Measurements from ENCODE around the gene BBLN.
"Not testable (repeated sequence)": the region's sequence is repeated elsewhere in the genome, so short reads cannot be mapped to it uniquely, and the experiment has no call there.

The BBLN gene

DNA sequence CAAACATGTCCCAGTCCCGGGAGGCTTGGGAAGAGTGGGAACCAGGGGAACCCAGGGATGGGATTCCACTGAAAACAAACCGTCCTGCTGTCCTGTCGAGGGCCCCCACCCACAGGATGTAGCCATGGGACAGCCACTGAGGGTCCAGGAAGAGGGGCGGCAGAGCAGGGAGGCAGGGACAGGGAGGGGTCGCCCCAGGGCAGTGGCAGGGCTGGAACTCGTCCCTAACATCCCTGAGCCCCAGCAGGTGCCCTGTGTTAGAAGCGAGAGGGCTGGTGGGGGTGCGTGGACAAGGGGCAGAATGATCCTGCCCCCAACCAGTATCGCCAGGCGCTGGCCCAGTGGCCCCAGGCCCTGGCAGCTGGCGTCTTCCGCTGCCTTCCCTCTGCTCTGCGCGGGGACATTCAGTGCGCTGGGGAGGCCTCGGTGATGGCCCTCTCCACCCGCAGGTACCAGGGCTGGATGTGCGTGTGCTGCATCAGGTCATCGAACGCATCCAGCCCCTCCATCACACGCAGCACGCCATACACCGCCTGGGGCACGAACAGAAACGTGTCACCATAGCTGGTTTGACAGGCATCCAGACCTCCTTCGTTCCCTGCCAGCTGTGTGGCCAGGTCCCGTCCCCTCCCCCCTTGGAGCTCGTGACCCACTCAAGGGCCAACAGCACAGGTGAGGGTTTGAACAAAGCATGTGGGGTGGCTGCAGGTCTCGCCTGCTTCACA, 39.2 kb upstream of the BBLN start:
- Histone ChIP-seq H3K9ac (ENCODE audit: low read depth, low read length) (no peak overlapping the region), H3K36me3 (ENCODE audit: insufficient read depth, low read length) (peaks cover 3% of the 10 kb centered on the region; the same call in 1 of the 2 replicates), H3K9me3 (ENCODE audit: control insufficient read depth, insufficient read depth, low read length) (no peaks in the 10 kb centered on the region), H3K4me1 (ENCODE audit: insufficient read depth, low read length) (peaks cover 7% of the 10 kb centered on the region)

DNA sequence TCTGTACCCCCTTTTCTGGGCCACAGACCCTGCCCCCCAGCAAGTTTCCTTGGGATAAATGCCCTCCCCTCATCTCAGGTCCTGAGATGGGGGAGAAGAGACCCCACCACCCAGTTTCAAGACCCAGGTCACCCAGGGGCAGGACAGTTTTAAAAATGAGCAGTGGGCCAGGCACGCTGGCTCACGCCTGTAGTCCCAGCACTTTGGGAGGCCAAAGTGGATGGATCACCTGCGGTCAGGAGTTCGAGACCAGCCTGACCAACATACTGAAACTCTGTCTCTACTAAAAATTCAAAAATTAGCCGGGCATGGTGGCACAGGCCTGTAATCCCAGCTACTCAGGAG, 38.6 kb upstream of the BBLN start:
- no peak overlapping the region for H3K9ac ChIP-seq (ENCODE audit: low read depth, low read length)
- no peaks in the 10 kb centered on the region for H3K9me3 ChIP-seq (ENCODE audit: control insufficient read depth, insufficient read depth, low read length)
- H3K4me1 ChIP-seq (ENCODE audit: insufficient read depth, low read length): peaks cover 11% of the 10 kb centered on the region
- H3K36me3 ChIP-seq (ENCODE audit: insufficient read depth, low read length): peaks cover 3% of the 10 kb centered on the region; the same call in 1 of the 2 replicates

DNA sequence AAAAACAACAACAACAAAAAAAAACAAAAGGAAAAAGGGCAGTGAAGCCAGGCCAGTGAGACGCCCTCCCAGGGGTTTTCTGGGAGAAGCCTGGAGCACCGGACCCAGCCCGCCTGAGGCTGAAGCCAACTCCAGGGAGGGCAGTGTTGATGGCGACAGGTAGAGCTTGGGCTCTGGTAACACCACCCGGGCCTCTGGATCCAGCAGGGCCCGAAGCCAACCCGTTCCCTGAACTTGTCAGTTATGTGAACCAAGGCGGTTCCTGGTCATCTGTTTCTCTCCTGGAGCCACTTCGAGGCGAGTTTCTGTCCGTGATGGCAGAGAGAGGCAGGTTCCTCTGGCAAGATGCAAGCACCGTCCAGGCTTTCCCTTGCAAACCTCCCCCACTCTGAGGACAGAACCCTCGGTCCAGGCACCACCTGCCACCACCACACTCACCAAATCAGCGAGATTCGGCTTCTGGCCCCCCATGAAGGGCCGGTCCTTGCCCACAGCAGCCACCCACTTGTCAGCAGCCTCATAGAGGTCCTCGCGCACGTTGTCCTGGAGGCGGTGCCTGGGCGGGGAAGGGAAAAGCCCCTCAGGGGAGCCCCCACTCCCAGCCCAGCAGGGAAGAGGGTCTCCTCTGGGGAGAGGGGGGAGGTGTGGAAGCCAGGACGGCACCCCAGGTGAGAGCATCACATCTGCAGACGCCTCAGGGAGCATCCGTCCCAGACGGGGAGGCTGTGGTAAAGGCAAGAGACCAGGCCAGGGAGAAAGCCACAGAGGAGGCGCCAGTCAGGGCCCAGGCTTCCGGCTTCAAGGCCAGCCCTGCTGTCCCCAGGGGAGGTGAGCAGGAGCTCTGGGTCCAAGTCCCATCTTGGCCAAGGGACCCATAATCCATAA, 37.9 kb upstream of the BBLN start:
- Histone ChIP-seq H3K9ac (ENCODE audit: low read depth, low read length) (no peak overlapping the region), H3K4me1 (ENCODE audit: insufficient read depth, low read length) (peaks cover 11% of the 10 kb centered on the region), H3K36me3 (ENCODE audit: insufficient read depth, low read length) (peaks cover 3% of the 10 kb centered on the region; the same call in 1 of the 2 replicates), H3K9me3 (ENCODE audit: control insufficient read depth, insufficient read depth, low read length) (no peaks in the 10 kb centered on the region)

DNA sequence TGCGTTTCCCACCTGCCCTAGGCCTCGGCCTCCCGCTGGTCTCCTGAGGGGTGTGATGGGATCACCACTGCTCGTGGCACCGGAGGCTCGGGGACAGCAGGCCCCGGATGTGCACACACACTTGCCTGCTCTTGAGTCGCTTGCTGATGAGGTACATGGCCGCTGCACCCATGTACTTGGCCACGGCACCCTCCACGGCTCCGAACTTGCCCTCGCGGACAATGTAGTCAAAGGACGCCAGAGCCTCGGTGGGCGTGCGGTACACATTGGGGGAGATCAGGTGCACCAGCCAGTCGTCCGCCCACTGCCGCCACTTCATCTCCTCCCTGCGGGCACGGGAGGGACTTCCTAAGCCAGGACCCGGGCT, 37.3 kb upstream of the BBLN start:
- Histone ChIP-seq H3K9me3 (ENCODE audit: control insufficient read depth, insufficient read depth, low read length) (no peaks in the 10 kb centered on the region), H3K36me3 (ENCODE audit: insufficient read depth, low read length) (peaks cover 3% of the 10 kb centered on the region; the same call in 1 of the 2 replicates), H3K4me1 (ENCODE audit: insufficient read depth, low read length) (peaks cover 11% of the 10 kb centered on the region), H3K9ac (ENCODE audit: low read depth, low read length) (no peak overlapping the region)

DNA sequence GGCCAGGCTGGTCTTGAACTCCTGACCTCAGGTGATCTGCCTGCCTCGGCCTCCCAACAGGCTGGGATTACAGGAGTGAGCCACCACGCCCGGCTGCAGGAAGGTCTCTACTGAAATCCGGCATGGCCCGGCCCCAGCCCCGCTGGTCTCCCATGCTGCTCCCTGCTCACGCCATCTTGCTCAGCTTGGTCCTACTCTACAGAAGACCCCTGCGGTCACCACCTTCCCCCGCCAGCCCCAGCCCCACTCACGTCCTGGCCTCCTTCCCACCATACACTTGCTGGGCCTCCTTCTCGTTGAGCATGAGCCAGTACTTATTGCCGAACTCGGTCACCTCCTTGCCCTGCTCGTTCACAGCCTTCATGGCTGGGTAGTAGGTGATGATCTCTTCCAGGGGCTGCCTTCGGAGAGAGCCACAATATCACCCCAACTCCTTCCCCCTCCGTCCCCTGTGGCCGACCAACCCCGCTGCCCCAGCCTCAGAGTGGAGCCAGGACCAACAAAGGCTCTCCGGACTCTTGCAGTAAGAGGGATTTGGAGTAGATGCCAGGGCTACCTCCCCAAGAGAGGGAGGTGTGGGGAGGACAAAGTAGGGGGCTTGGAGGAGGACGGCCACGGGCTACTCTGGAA, 36.5 kb upstream of the BBLN start:
- H3K9me3 ChIP-seq (ENCODE audit: control insufficient read depth, insufficient read depth, low read length): no peaks in the 10 kb centered on the region
- H3K4me1 ChIP-seq (ENCODE audit: insufficient read depth, low read length): peaks cover 6% of the 10 kb centered on the region
- H3K36me3 ChIP-seq (ENCODE audit: insufficient read depth, low read length): peaks cover 3% of the 10 kb centered on the region; the same call in 1 of the 2 replicates
- H3K9ac ChIP-seq (ENCODE audit: low read depth, low read length): no peak overlapping the region

DNA sequence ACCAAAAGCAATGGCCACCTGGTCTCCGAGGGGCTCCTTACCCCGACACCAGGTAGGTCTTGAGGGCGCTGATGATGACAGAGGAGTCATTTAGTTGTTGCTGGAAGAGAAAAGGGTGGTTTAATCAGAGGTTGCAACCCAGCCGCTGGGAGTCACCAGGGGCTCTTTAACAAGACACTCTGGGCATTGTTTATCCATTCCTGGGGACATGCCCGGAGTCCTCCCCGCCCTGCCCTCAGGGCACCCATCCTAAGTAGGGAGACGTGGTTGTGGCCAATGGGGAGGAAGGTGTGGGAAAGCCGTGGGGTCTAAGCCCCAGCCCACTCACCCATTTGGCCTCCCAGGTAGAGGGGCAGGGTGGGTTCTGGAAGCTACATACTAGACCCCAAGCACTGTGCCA, 35.6 kb upstream of the BBLN start:
- H3K36me3 ChIP-seq (ENCODE audit: insufficient read depth, low read length): peaks cover 3% of the 10 kb centered on the region; the same call in 1 of the 2 replicates
- H3K9ac ChIP-seq (ENCODE audit: low read depth, low read length): no peak overlapping the region
- H3K4me1 ChIP-seq (ENCODE audit: insufficient read depth, low read length): peaks cover 6% of the 10 kb centered on the region

DNA sequence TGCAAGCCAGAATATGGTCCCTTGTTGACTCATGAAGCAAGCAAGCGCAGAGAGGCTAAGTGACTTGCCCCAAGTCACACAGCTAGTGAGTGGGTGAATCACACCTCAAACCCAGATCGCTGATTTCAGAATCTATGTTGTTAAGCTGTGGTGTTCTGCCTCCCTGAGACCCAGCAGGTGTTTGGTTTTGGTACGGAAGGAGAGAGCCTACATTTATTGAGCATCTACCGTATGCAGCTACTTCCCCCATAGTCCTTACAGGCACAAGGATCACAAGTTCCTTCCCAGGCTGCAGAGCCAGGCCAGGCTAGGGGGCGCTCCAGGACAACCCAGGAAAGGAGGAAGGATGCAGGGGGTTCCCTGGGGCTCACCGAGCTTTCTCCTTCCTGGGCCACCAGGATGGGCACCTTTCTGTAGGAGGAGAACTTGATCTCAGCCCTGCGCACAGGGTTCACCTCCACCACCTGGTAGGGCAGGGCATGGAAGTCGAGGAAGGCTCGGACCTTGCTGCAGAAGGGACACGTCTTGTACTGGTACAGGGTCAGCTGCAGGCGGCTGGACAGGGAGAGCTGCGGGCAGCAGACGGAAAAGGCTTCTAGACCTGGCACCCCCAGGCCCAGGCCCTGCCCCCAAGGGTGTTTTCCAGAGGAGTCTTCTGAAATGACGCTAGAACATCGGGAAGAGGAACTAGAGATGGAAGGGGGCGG, 35.0 kb upstream of the BBLN start:
- no peak overlapping the region for H3K9ac ChIP-seq (ENCODE audit: low read depth, low read length)
- H3K36me3 ChIP-seq (ENCODE audit: insufficient read depth, low read length): peaks cover 3% of the 10 kb centered on the region; the same call in 1 of the 2 replicates
- H3K4me1 ChIP-seq (ENCODE audit: insufficient read depth, low read length): peaks cover 6% of the 10 kb centered on the region
- H3K9me3 ChIP-seq (ENCODE audit: control insufficient read depth, insufficient read depth, low read length): no peaks in the 10 kb centered on the region; the same call in 1 of the 2 replicates

More for the DNA sequence above, 35.6 kb upstream of the BBLN start:
- no peaks in the 10 kb centered on the region; the same call in 1 of the 2 replicates for H3K9me3 ChIP-seq (ENCODE audit: control insufficient read depth, insufficient read depth, low read length)

DNA sequence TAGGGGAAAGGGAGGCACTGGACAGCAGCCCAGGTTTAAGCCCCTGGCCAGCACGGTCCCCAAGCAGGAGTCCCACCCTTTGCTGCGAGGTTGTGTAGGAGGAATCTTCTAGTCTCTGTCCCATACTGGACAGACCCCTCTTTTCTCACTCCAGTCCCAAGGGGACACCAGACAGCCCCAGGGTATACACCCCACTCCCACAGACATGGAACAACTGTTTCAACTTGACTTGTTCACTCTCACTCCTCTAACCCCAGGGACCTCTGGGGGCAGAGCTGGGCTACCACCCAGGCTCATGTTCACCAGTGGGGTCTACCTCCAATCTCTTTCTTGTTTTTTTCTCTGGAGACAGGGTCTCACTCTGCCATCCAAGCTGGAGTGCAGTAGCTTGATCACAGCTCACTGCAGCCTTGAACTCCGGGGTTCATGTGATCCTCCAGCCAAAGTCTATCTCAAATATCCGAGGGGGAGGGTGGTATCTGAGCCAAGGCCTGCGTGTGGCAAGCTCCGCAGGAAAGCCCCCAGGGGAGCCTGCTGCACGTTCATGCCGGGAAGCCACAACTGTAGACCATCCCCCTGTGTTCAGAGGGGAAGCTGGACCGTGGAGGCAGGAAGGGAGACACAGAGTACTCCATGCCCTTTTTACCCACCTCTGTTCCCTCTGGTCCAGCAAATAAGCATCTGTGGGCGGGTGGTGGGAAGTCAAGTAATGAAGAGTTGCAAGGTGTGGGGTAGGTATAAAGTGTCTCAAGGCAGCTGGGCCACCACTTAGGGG, 34.3 kb upstream of the BBLN start:
- peaks cover 6% of the 10 kb centered on the region for H3K4me1 ChIP-seq (ENCODE audit: insufficient read depth, low read length)
- no peak overlapping the region for H3K9ac ChIP-seq (ENCODE audit: low read depth, low read length)
- peaks cover 3% of the 10 kb centered on the region; the same call in 1 of the 2 replicates for H3K36me3 ChIP-seq (ENCODE audit: insufficient read depth, low read length)
- no peaks in the 10 kb centered on the region; the same call in 1 of the 2 replicates for H3K9me3 ChIP-seq (ENCODE audit: control insufficient read depth, insufficient read depth, low read length)

DNA sequence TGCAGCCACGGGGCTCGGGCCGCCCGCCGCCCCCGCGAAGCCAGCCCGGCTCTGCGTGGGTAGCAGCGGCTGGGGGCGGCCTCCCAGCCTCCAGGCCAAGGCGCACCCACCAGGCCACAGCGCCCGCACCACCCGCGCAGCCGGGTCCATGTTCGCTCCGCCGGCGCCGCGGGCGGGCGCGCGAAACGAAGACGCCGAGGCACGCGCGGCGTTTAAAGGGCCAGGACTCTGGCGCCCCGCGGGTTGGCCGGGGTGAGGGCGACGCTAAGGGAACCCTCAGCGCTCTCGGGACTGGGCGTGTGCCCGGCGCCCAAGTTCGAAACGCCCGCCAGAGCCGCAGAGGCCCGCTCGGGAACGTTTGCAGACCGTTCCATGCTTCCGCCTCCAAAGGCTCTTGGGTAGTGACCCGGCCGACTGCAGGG, 32.5 kb upstream of the BBLN start, which contains the start of gene PTGES2:
Gene PTGES2 (minus strand): TSS at position 162 of the 422 bp plus-strand sequence. CDS start 12 bp downstream, at position 150.
- Histone ChIP-seq H3K36me3 (ENCODE audit: insufficient read depth, low read length) (peaks cover 3% of the 10 kb centered on the region; the same call in 1 of the 2 replicates), H3K9me3 (ENCODE audit: control insufficient read depth, insufficient read depth, low read length) (no peaks in the 10 kb centered on the region; the same call in 1 of the 2 replicates), H3K9ac (ENCODE audit: low read depth, low read length) (peak within 1 kb of the TSS; percentile 92), H3K4me1 (ENCODE audit: insufficient read depth, low read length) (peaks cover 6% of the 10 kb centered on the region)

DNA sequence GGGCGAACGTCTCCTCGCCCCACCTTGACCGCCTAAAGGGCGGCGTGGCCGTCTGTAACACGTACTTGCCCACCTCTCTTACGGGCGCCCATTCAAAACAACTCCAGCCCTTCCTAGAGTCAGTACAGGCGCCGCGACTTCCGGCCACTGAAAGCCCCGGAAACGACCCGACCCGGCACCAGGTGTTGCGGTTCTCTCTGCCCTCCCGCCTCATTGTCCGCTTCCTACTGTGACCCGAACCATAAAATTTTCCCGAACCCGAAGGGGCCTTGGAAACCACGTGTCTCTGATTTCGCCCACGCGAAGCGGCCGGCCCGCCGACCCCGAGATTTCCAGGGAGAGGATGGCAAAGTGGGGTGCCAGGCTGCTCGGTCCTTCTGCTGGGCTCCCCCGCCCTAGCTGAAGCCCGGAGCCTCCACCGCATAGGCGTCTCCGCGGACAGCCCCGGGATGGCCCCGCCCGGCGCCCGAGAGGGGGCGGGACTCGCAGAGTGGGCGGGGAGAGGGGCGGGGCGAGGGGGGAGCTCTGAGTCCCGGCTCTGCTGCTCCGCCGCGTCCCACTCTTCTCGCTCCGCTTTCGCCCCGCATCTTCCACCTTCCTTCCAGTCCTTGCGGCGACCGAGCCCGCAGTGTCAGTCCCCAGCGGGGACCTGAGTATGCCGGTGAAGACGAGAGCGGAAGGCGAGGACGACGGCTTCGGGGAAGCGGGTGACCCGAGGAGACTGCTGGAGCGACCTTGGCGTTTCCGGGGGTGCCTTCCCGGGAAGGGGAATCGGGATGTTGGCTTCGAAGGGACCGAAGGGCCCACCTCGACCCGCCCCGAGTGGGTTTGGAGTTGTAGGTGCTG, 31.9 kb upstream of the BBLN start:
- H3K4me1 ChIP-seq (ENCODE audit: insufficient read depth, low read length): peaks cover 6% of the 10 kb centered on the region
- H3K36me3 ChIP-seq (ENCODE audit: insufficient read depth, low read length): peaks cover 3% of the 10 kb centered on the region; the same call in 1 of the 2 replicates
- no peaks in the 10 kb centered on the region; the same call in 1 of the 2 replicates for H3K9me3 ChIP-seq (ENCODE audit: control insufficient read depth, insufficient read depth, low read length)
- peak overlapping the region; percentile 92 for H3K9ac ChIP-seq (ENCODE audit: low read depth, low read length)

DNA sequence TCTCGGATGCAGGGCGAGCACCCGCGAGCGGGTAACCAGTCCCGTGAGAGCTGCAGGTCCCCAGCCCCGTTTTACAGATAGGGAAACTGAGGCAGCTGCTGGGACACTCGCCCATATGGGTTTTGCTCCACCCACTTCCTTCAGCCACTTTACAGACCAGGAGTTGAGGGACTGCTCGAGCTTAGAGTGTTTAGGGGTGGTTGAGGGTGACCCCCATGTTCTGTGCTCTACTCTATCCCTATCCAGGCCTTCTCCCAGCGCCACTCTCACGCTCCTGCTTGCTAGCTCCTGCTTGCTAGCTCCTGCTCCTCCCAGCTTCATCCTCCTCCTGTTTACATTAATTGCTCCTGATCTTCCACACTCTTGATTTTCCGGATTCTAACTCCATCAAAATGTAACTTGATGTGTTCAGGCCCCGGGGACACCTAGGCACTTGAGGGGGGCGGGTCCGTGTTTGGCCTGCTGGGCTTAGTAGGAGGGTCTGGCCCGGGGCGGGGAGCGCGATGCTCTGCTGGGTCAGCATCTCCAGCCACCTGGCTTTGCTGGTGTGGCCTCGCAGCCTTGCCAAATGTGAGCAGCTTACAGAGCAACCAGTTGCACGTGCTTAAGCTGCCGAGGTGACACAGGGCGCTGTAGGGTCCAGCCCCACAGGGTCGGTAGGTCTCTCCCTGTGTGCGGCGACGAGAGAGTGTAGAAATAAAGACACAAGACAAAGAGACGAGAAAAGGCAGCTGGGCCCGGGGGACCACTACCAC, 31.1 kb upstream of the BBLN start:
- Histone ChIP-seq H3K9me3 (ENCODE audit: control insufficient read depth, insufficient read depth, low read length) (no peaks in the 10 kb centered on the region; the same call in 1 of the 2 replicates), H3K9ac (ENCODE audit: low read depth, low read length) (peak overlapping the region; percentile 92), H3K4me1 (ENCODE audit: insufficient read depth, low read length) (peaks cover 6% of the 10 kb centered on the region), H3K36me3 (ENCODE audit: insufficient read depth, low read length) (peaks cover 3% of the 10 kb centered on the region; the same call in 1 of the 2 replicates)

DNA sequence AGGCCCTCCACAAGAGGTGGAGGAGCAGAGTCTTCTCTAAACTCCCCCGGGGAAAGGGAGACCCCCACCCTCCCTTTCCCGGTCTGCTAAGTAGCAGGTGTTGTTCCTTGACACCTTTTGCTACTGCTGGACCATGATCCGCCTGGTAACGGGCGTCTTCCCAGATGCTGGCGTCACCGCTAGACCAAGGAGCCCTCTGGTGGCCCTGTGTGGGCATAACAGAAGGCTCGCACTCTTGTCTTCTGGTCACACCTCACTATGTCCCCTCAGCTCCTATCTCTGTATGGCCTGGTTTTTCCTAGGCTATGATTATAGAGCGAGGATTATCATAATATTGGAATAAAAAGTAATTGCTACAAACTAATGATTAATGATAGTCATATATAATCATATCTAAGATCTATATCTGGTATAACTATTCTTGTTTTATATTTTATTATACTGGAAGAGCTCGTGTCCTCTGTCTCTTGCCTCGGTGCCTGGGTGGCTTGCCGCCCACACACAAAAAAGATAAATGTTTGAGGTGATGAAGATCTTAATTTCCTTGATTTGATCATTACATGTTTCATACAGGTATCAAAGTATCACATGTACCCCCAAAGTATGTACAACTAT, 30.0 kb upstream of the BBLN start:
- not testable (repeated sequence) for H3K9me3 ChIP-seq (ENCODE audit: control insufficient read depth, insufficient read depth, low read length); H3K36me3 ChIP-seq (ENCODE audit: insufficient read depth, low read length); H3K9ac ChIP-seq (ENCODE audit: low read depth, low read length); H3K4me1 ChIP-seq (ENCODE audit: insufficient read depth, low read length)
